Measurements from ENCODE around the gene LAG3. TPM values are rescaled to one million over a fixed set of nuclear protein-coding genes. Genes with fewer than 3 reads are reported as not detected.

Gene LAG3
- polyA plus RNA-seq, 1 donor = 2.1 TPM

DNA sequence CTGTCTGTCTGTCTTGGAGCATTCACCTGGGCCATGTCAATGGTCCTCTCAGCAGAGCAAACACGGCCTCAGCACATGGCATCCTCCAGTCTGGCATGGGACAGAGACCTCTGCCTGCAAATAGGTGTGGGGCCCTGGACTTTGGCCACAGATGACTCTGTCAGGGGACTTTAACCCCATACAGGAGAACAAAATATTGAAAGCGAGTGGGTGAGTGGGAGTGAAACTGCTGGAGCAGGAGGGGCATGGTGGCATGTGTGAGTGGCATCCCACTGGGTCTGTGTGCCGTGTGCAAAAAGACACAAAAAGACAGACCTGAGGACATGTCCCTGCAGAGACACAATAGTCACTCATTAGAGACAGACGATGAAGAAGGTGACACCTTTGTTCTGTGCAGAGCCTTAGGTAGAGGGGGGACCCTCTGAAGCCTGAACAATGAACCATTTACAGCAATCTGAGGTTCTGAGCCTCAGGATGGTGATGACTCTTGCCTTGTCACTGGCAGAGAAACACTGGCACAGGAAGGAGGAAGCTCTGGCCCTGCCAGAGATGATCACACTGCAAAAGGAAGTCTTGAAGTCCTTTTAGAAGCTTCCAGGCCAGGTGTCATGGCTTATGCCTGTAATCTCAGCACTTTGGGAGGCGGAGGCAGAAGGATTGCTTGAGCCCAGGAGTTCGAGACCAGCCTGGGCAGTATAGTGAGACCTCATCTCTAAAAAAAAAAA, 7.5 kb downstream of the LAG3 start:
- DNase-seq = peak in 1 of 2 donors; percentile 82
- no CpG with 5 or more reads among the region's 6 CpGs for WGBS (ENCODE audit: insufficient coverage, low lambda C conversion rate)
- H3K4me1 ChIP-seq (ENCODE audit: control insufficient read depth, insufficient read depth, low read length) = peaks cover 47% of the 10 kb centered on the region
- H3K27ac ChIP-seq (ENCODE audit: low read length) = peak overlapping the region; percentile 54
- H3K9me3 ChIP-seq (ENCODE audit: control insufficient read depth, low read depth, low read length) = no peaks in the 10 kb centered on the region
- no peaks in the 10 kb centered on the region for H3K36me3 ChIP-seq (ENCODE audit: control insufficient read depth, insufficient read depth, low read length)
- no peak overlapping the region for H3K4me3 ChIP-seq (ENCODE audit: low read length)
- H3K27me3 ChIP-seq (ENCODE audit: control insufficient read depth, insufficient read depth, low read length) = no peaks in the 10 kb centered on the region

- no peak overlapping the region for H3K4me3 ChIP-seq (ENCODE audit: low read length)
- H3K9me3 ChIP-seq (ENCODE audit: control insufficient read depth, low read depth, low read length) = no peaks in the 10 kb centered on the region
- peaks cover 40% of the 10 kb centered on the region for H3K4me1 ChIP-seq (ENCODE audit: control insufficient read depth, insufficient read depth, low read length)
- H3K27me3 ChIP-seq (ENCODE audit: control insufficient read depth, insufficient read depth, low read length) = no peaks in the 10 kb centered on the region
- no peak overlapping the region for H3K27ac ChIP-seq (ENCODE audit: low read length)
- WGBS (ENCODE audit: insufficient coverage, low lambda C conversion rate) = no CpG with 5 or more reads among the region's 6 CpGs
- DNase-seq = peak in 1 of 2 donors; percentile 49
- no peaks in the 10 kb centered on the region for H3K36me3 ChIP-seq (ENCODE audit: control insufficient read depth, insufficient read depth, low read length)
Measured at GRCh38 chr12:6780573-6780972, 8.3 kb downstream of the LAG3 start.

GRCh38 chr12:6782119-6782518, 9.8 kb downstream of the LAG3 start:
- no peaks in the 10 kb centered on the region for H3K36me3 ChIP-seq (ENCODE audit: control insufficient read depth, insufficient read depth, low read length)
- H3K4me3 ChIP-seq (ENCODE audit: low read length) = no peak overlapping the region
- no CpG with 5 or more reads among the region's 6 CpGs for WGBS (ENCODE audit: insufficient coverage, low lambda C conversion rate)
- no peak overlapping the region for H3K27ac ChIP-seq (ENCODE audit: low read length)
- H3K9me3 ChIP-seq (ENCODE audit: control insufficient read depth, low read depth, low read length) = no peaks in the 10 kb centered on the region
- DNase-seq = no peak
- H3K27me3 ChIP-seq (ENCODE audit: control insufficient read depth, insufficient read depth, low read length) = no peaks in the 10 kb centered on the region
- peaks cover 28% of the 10 kb centered on the region for H3K4me1 ChIP-seq (ENCODE audit: control insufficient read depth, insufficient read depth, low read length)

DNA sequence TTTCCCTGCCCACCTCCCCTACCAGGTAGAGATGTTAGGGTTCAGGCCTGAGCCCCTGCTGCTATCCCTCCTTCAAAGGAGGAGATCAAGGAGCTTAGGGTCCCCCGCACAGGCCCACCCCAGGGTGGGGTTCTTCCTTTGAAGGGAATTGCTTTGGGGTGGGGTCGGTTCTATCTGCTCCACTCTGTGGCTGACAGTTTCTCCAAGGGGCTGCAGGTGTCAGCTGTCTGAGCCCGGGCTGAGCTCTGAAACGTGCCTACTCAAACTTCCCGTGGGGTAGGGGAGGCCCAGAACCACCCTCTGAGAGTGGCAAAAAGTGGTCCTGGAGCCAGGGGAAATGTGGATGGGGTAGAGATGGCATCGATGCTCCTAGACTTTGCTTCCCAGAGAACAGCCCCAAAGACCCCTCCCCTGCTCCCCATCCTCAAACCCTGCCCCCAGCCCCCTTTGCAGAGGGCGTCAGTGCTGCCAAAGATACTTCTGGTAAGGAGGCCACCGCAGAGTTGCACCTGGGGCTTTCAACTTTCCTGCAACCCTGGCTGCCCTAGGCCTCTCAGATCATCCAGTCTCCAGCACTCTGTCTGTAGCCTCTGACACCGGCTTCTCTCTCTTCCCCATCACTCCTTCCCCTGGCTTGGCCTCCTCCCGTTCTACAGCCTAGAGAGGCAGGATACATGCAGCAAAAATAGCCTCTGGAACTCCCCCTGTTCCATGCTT, 10.7 kb downstream of the LAG3 start:
- no peak for DNase-seq
- H3K4me1 ChIP-seq (ENCODE audit: control insufficient read depth, insufficient read depth, low read length) = peaks cover 26% of the 10 kb centered on the region
- H3K27me3 ChIP-seq (ENCODE audit: control insufficient read depth, insufficient read depth, low read length) = no peaks in the 10 kb centered on the region
- H3K4me3 ChIP-seq (ENCODE audit: low read length) = no peak overlapping the region
- H3K27ac ChIP-seq (ENCODE audit: low read length) = no peak overlapping the region
- H3K9me3 ChIP-seq (ENCODE audit: control insufficient read depth, low read depth, low read length) = no peaks in the 10 kb centered on the region
- H3K36me3 ChIP-seq (ENCODE audit: control insufficient read depth, insufficient read depth, low read length) = no peaks in the 10 kb centered on the region
- WGBS (ENCODE audit: insufficient coverage, low lambda C conversion rate) = no CpG with 5 or more reads among the region's 10 CpGs

- Histone ChIP-seq H3K4me3 (ENCODE audit: low read length) (no peak overlapping the region), H3K36me3 (ENCODE audit: control insufficient read depth, insufficient read depth, low read length) (no peaks in the 10 kb centered on the region), H3K4me1 (ENCODE audit: control insufficient read depth, insufficient read depth, low read length) (peaks cover 20% of the 10 kb centered on the region), H3K27ac (ENCODE audit: low read length) (no peak overlapping the region), H3K9me3 (ENCODE audit: control insufficient read depth, low read depth, low read length) (no peaks in the 10 kb centered on the region), H3K27me3 (ENCODE audit: control insufficient read depth, insufficient read depth, low read length) (no peaks in the 10 kb centered on the region)
- no peak for DNase-seq
- WGBS (ENCODE audit: insufficient coverage, low lambda C conversion rate) = no CpG with 5 or more reads among the region's 9 CpGs
Measured at GRCh38 chr12:6783828-6784227, 11.5 kb downstream of the LAG3 start.

DNA sequence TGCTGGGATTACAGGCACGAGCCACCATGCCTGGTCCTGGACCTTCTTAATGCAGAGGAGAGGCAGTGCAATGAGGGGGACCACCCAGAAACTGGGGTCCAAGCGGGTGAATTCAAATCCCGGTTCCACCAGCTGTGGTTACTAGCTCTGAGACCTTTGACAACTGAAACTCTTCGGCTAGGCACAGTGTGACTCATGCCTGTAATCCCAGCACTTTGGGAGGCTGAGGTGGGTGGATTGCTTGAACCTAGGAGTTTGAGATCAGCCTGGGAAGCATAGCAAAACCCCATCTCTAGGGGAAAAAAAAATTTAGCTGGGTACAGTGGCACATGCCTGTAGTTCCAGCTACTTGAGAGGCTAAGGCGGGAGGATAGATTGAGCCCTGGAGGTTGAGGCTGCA, 12.0 kb downstream of the LAG3 start:
- Histone ChIP-seq H3K4me1 (ENCODE audit: control insufficient read depth, insufficient read depth, low read length) (peaks cover 16% of the 10 kb centered on the region), H3K27ac (ENCODE audit: low read length) (no peak overlapping the region)
- WGBS (ENCODE audit: insufficient coverage, low lambda C conversion rate) = no CpG with 5 or more reads among the region's 5 CpGs

DNA sequence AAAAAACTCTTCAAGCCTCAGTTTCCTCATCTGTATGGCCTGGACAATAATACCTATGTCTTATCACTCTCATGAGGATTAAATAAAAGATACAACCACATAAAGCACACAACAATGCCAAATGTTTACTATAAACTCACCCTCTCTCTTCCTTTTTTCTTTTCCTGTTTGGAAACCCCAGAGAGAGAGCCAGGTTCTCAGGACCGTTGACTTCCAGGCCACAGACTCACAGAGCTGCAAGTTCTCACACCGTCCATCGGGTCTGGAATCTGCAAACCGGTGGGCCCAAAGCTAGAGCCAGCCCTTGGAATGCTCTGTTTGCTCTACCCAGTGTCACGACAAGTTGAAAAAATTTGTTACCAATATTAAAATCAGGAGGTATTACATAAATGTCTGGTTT, 12.4 kb downstream of the LAG3 start:
- DNase-seq = no peak
- H3K27me3 ChIP-seq (ENCODE audit: control insufficient read depth, insufficient read depth, low read length) = no peaks in the 10 kb centered on the region
- no peak overlapping the region for H3K27ac ChIP-seq (ENCODE audit: low read length)
- 0% methylated on average over 1 of the region's 5 CpGs for WGBS (ENCODE audit: insufficient coverage, low lambda C conversion rate)
- no peak overlapping the region for H3K4me3 ChIP-seq (ENCODE audit: low read length)
- H3K9me3 ChIP-seq (ENCODE audit: control insufficient read depth, low read depth, low read length) = no peaks in the 10 kb centered on the region
- no peaks in the 10 kb centered on the region for H3K36me3 ChIP-seq (ENCODE audit: control insufficient read depth, insufficient read depth, low read length)
- H3K4me1 ChIP-seq (ENCODE audit: control insufficient read depth, insufficient read depth, low read length) = peaks cover 11% of the 10 kb centered on the region

More for the DNA sequence above, 12.0 kb downstream of the LAG3 start:
- Histone ChIP-seq H3K36me3 (ENCODE audit: control insufficient read depth, insufficient read depth, low read length) (no peaks in the 10 kb centered on the region), H3K4me3 (ENCODE audit: low read length) (no peak overlapping the region), H3K27me3 (ENCODE audit: control insufficient read depth, insufficient read depth, low read length) (no peaks in the 10 kb centered on the region), H3K9me3 (ENCODE audit: control insufficient read depth, low read depth, low read length) (no peaks in the 10 kb centered on the region)
- no peak for DNase-seq

DNA sequence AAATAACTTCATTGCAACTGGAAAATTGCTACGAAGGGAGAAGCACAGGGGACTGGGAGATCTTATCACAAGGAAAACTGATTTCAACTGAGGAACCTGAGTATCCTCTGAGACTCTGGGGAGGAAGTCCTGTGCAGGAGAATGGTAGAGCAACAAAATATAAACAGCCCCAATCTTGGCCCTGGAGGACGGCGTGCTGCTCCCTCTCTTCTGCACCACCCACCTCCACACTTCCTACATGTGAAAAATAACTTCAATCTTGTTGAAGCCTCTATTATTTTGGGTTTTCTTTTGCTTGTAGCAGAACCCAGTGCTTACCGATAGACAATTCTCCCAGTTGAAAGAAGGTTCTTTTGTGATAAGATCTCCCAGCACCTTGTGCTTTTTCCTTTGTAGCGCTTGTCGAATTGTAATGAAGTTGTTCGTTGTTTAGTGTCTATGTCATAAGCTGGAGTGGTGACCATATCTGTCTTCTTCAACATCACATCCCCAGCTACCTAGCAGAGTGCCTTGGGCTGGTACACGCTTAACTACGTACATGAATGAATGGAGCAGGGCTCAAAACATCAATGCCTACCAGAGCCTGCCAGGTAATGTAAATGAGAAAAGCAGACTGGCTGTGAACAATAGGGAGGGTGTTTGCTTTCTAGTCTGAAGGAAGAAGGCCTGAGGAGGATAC, 14.2 kb downstream of the LAG3 start:
- H3K27ac ChIP-seq (ENCODE audit: low read length) = no peak overlapping the region
- no peaks in the 10 kb centered on the region for H3K4me1 ChIP-seq (ENCODE audit: control insufficient read depth, insufficient read depth, low read length)
- no peak overlapping the region for H3K4me3 ChIP-seq (ENCODE audit: low read length)
- H3K9me3 ChIP-seq (ENCODE audit: control insufficient read depth, low read depth, low read length) = no peaks in the 10 kb centered on the region
- DNase-seq = no peak
- no CpG with 5 or more reads among the region's 9 CpGs for WGBS (ENCODE audit: insufficient coverage, low lambda C conversion rate)
- no peaks in the 10 kb centered on the region for H3K36me3 ChIP-seq (ENCODE audit: control insufficient read depth, insufficient read depth, low read length)
- H3K27me3 ChIP-seq (ENCODE audit: control insufficient read depth, insufficient read depth, low read length) = no peaks in the 10 kb centered on the region

GRCh38 chr12:6787309-6787708, 15.0 kb downstream of the LAG3 start:
- no CpG with 5 or more reads among the region's 5 CpGs for WGBS (ENCODE audit: insufficient coverage, low lambda C conversion rate)
- DNase-seq = no peak
- H3K4me3 ChIP-seq (ENCODE audit: low read length) = no peak overlapping the region
- H3K27me3 ChIP-seq (ENCODE audit: control insufficient read depth, insufficient read depth, low read length) = no peaks in the 10 kb centered on the region
- no peaks in the 10 kb centered on the region for H3K36me3 ChIP-seq (ENCODE audit: control insufficient read depth, insufficient read depth, low read length)
- no peak overlapping the region for H3K27ac ChIP-seq (ENCODE audit: low read length)
- H3K9me3 ChIP-seq (ENCODE audit: control insufficient read depth, low read depth, low read length) = no peaks in the 10 kb centered on the region
- no peaks in the 10 kb centered on the region for H3K4me1 ChIP-seq (ENCODE audit: control insufficient read depth, insufficient read depth, low read length)

GRCh38 chr12:6788972-6789924, 16.9 kb downstream of the LAG3 start, which contains the start of gene CD4:
CD4 (plus strand) TSS chr12:6789528; CDS start chr12:6800139, 10,611 bp downstream.
- Histone ChIP-seq H3K9me3 (ENCODE audit: control insufficient read depth, low read depth, low read length) (no peaks in the 10 kb centered on the region), H3K27ac (ENCODE audit: low read length) (no peak within 1 kb of the TSS), H3K4me1 (ENCODE audit: control insufficient read depth, insufficient read depth, low read length) (no peaks in the 10 kb centered on the region), H3K27me3 (ENCODE audit: control insufficient read depth, insufficient read depth, low read length) (no peaks in the 10 kb centered on the region), H3K36me3 (ENCODE audit: control insufficient read depth, insufficient read depth, low read length) (no peaks in the 10 kb centered on the region), H3K4me3 (ENCODE audit: low read length) (peak within 1 kb of the TSS; percentile 27)
- no CpG with 5 or more reads among the region's 18 CpGs for WGBS (ENCODE audit: insufficient coverage, low lambda C conversion rate)
- DNase-seq = no peak

Data from large intestine (tissue), 3 donors.